MM.1S (cell line): Measurements from ENCODE around the gene FRY.

Experiments
- CTCF ChIP-seq: fragments of 300-600 bp; sonication (generic); IDR thresholded peaks from 2 replicates; pipeline ENCODE4 v1.5.1; 2016; ENCODE audit warnings: antibody characterized with exemption, low read length, mixed read lengths
- EZH2 ChIP-seq: fragments of 300-600 bp; sonication (generic); optimal IDR thresholded peaks from 2 replicates; pipeline ENCODE3; 2017; ENCODE audit warnings: low read depth, mild to moderate bottlenecking, antibody characterized with exemption, low read length, mixed read lengths

- TF ChIP-seq CTCF: no peak
- no peak for TF ChIP-seq EZH2
Observed at GRCh38 chr13:32126756-32127155, 95.2 kb downstream of the FRY start.
